ENCODE results near the gene CCZ1. TPM values are rescaled to one million over a fixed set of nuclear protein-coding genes. Genes with fewer than 3 reads are reported as not detected.
"Not testable (repeated sequence)": the region's sequence is repeated elsewhere in the genome, so short reads cannot be mapped to it uniquely, and the experiment has no call there.

Gene CCZ1
- total RNA-seq, 1 donor from 2014 or later, result 101 TPM

DNA sequence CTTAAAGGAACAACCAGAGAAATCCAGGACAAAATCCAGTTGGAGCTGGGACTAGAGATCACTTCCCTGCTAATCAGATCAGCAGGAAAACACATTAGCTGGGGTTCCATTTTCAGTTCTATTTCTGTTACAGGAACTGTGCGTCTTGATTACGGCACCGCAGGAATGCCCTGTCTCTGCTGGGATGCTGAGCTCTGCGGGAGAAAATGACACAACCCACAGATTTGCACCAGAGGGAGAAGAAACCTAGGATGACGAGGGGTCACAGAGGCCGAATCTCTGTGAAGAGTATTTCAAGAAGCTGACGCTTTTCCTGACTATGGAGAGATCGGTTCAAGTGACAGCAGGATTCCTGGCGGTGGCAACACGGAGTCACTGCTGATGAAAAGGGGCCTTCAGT is 31.8 kb downstream of the CCZ1 start:
- DNase-seq (ENCODE audit: low spot score); H3K27ac Mint-ChIP-seq; intact Hi-C loops (cut with micrococcal nuclease); H3K9me3 Mint-ChIP-seq; H3K4me3 Mint-ChIP-seq; H3K36me3 Mint-ChIP-seq (ENCODE audit: low read depth); H3K4me1 Mint-ChIP-seq (ENCODE audit: low read depth); H3K27me3 Mint-ChIP-seq (ENCODE audit: insufficient read depth): not testable (repeated sequence)

DNA sequence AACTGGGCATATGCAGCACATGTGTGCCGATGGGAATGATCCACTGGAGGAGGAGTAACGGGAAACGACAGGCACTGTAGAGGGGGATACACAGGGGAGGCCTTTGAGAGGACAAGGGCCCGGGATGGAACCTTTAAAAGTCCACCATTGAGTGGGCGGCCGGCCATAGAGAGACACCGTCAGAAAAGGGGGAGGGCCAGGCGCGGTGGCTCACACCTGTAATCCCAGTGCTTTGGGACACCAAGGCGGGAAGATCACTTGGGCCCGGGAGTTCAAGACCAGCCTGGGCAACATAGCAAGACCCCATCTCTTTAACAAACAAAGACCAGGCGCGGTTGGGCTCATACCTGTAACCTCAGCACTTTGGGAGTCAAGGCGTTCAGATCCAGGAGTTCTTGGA is 32.7 kb downstream of the CCZ1 start:
- H3K4me1 Mint-ChIP-seq (ENCODE audit: low read depth); H3K27ac Mint-ChIP-seq: not testable (repeated sequence)

DNA sequence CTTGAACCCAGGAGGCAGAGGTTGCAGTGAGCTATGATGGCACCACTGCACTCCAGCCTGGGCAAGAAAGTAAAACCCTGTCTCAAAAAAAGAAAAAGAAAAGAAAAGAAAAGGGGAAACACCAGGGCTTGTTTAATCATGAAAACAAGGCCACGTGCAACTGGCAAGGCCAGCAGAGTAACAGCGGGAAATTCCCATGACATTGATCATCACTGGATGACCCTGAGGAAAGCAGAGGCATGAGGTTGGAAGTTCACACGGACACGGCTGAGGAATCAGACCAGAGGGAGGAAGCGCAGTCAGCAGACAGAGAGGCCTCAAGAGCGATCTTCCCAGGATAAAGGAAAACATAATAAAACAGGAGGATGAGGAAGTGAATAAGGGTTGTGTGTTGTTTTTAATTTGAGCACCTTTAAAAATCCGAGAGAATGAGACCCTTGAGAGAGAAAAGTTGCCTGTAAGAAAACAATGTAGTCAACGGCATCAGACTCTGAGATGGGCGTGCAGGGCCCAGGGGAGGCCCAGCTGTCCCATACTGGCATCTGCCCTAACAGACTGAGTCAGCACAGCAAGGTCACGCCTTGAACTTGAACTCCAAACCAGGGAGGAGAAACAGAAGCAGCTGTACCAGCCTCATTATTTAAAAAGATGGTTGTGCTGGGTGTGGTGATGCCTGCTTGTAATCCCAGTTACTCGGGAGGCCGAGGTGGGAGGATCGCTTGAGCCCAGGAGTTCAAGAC is 33.5 kb downstream of the CCZ1 start:
- intact Hi-C loops (cut with micrococcal nuclease); DNase-seq (ENCODE audit: low spot score); H3K9me3 Mint-ChIP-seq; H3K27ac Mint-ChIP-seq; H3K4me1 Mint-ChIP-seq (ENCODE audit: low read depth); H3K4me3 Mint-ChIP-seq; H3K27me3 Mint-ChIP-seq (ENCODE audit: insufficient read depth); H3K36me3 Mint-ChIP-seq (ENCODE audit: low read depth): not testable (repeated sequence)

More for the DNA sequence above, 32.7 kb downstream of the CCZ1 start:
- DNase-seq (ENCODE audit: low spot score); H3K4me3 Mint-ChIP-seq; intact Hi-C loops (cut with micrococcal nuclease); H3K9me3 Mint-ChIP-seq; H3K36me3 Mint-ChIP-seq (ENCODE audit: low read depth); H3K27me3 Mint-ChIP-seq (ENCODE audit: insufficient read depth): not testable (repeated sequence)

DNA sequence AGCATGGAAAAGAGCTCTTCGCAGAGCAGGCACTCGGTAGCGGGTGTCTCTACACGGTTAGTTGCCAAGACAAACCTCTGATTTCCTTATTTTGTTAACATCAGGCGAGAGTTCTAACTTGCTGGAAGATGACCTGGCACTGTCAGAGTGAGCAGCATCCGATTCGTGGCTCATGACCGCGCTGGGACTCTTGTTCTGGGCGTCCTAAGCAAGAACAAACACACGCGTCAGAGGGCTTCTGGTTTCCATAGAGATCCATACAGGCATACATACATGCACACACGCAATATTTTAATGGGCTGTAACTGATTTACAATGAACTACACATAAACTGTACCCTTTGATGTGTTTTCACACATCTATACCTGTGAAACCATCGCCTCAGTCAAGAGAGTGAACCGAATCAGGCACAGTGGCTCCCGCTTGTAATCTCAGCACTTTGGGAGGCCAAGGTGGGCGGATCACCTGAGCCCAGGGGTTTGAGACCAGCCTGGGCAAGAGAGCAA is 36.5 kb downstream of the CCZ1 start:
- intact Hi-C loops (cut with micrococcal nuclease); DNase-seq (ENCODE audit: low spot score); H3K4me3 Mint-ChIP-seq; H3K27ac Mint-ChIP-seq; H3K36me3 Mint-ChIP-seq (ENCODE audit: low read depth); H3K27me3 Mint-ChIP-seq (ENCODE audit: insufficient read depth); H3K9me3 Mint-ChIP-seq; H3K4me1 Mint-ChIP-seq (ENCODE audit: low read depth): not testable (repeated sequence)

DNA sequence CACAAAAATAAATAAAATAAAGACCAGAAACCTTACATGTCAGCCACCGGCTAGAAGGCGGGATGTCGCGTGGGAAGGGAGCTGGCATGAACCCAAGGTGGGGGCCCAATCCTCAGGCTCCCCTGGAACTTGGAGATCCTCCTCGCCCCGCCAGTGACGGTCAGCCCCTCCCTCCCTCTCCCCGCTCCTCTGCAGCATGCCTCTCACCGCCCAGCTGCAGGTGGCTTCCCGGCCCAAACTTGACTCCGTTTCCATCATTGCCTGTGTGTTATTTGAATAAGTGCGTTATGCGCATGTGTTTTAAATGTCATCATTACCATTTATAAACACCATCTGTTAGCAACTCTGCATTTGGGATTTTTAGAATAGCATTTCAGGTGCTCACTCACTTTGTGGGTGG is 64.7 kb downstream of the CCZ1 start:
- intact Hi-C loops (cut with micrococcal nuclease); H3K9me3 Mint-ChIP-seq; H3K36me3 Mint-ChIP-seq (ENCODE audit: low read depth); H3K4me3 Mint-ChIP-seq; DNase-seq (ENCODE audit: low spot score); H3K27me3 Mint-ChIP-seq (ENCODE audit: insufficient read depth); H3K4me1 Mint-ChIP-seq (ENCODE audit: low read depth); H3K27ac Mint-ChIP-seq: not testable (repeated sequence)

DNA sequence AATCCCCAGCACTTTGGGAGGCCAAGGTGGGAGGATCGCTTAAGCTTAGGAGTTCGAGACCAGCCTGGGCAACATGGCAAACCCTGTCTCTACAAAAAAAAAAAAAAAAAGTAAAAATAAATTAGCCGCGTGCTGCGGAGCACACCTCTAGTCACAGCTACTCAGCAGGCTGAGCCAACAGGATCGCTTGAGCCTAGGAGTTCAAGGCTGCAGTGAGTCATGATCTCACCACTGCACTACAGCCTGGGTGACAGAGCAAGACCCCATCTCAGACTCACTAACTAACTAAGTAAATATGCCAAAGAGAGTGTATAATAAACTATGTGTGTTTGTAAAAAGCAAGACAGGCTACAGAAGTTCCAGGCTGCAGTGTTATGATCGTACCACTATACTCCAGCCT is 65.3 kb downstream of the CCZ1 start:
- DNase-seq (ENCODE audit: low spot score); intact Hi-C loops (cut with micrococcal nuclease); H3K27me3 Mint-ChIP-seq (ENCODE audit: insufficient read depth); H3K4me3 Mint-ChIP-seq; H3K27ac Mint-ChIP-seq; H3K4me1 Mint-ChIP-seq (ENCODE audit: low read depth); H3K36me3 Mint-ChIP-seq (ENCODE audit: low read depth); H3K9me3 Mint-ChIP-seq: not testable (repeated sequence)

DNA sequence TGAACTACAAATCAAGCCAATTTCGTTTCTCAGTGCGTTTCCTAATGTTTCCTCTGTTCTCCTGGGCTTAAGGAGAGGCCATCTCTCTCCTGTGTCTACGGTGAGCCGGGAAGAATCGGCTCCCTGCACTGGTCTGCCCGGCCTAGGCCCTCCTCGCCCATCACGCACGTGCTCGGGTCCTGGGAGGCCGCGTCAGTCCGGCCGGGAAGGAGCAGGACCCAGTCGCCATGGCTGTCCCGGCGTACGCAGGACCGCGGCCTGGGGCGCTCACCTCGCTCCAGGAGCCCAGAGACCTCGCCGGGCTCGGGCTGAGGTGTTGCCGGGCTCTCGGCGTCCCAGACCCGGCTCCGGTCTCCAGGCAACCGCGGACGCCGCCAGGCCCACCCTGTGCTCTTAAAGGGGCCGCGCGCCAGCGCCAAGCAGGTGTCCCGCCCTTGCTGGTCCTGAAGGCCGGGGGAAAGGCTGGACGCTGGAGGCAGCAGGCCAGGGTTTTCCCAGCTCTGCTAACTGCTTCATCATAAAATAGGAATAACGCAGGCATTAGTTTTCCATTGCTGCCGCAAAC is 71.9 kb downstream of the CCZ1 start, which contains the start of gene RSPH10B:
Gene RSPH10B, minus strand, starts transcription at position 343 of the 565 bp plus-strand sequence. CDS start 3,573 bp downstream, outside the sequence.
- intact Hi-C loops (cut with micrococcal nuclease); H3K27ac Mint-ChIP-seq; DNase-seq (ENCODE audit: low spot score); H3K9me3 Mint-ChIP-seq; H3K4me3 Mint-ChIP-seq; H3K4me1 Mint-ChIP-seq (ENCODE audit: low read depth); H3K27me3 Mint-ChIP-seq (ENCODE audit: insufficient read depth); H3K36me3 Mint-ChIP-seq (ENCODE audit: low read depth): not testable (repeated sequence)

DNA sequence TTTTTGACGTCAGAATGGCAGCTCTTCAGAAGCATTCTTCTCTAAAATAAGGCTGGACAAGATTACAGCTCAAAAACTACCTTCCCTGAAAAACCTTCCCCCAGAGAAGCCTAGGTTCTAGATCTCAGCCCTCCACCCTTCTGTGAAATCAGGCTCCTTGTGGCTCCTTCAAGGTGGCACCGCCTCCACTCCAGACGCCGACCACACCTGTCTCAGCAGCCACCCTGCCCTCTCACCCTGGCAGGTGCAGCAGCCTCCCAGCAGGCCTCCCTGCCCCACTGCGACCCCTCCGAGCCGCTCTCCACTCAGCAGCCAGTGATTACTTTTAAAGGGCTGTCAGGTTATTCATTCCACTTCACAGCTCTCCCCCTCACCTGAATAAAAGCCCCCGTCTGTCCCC is 75.0 kb downstream of the CCZ1 start:
- H3K27me3 Mint-ChIP-seq (ENCODE audit: insufficient read depth); DNase-seq (ENCODE audit: low spot score); H3K4me3 Mint-ChIP-seq; H3K36me3 Mint-ChIP-seq (ENCODE audit: low read depth); H3K27ac Mint-ChIP-seq; intact Hi-C loops (cut with micrococcal nuclease); H3K4me1 Mint-ChIP-seq (ENCODE audit: low read depth); H3K9me3 Mint-ChIP-seq: not testable (repeated sequence)

Other genes with a start within 250 kb of the CCZ1 start
- 39.2 and 40.2 TPM in 2 replicates for gene RNF216, start 117.1 kb upstream of the CCZ1 start, total RNA-seq
- not detected in 2 replicates for gene OCM, start 17.9 kb upstream of the CCZ1 start, total RNA-seq
- 0.81 and 1.1 TPM in 2 replicates for gene RSPH10B, start 72.0 kb downstream of the CCZ1 start, total RNA-seq
- 20.3 and 25.8 TPM in 2 replicates for gene PMS2, start 110.3 kb downstream of the CCZ1 start, total RNA-seq
- 92.0 and 101 TPM in 2 replicates for gene AIMP2, start 110.5 kb downstream of the CCZ1 start, total RNA-seq
- 0.44 and 0.56 TPM in 2 replicates for gene ANKRD61, start 132.6 kb downstream of the CCZ1 start, total RNA-seq
- 98.9 and 104 TPM in 2 replicates for gene EIF2AK1, start 160.4 kb downstream of the CCZ1 start, total RNA-seq
- 17.6 and 19.6 TPM in 2 replicates for gene USP42, start 206.2 kb downstream of the CCZ1 start, total RNA-seq